IPS DF 4.7 (cell line): Measurements from ENCODE around the gene GAS6.
A peak's percentile ranks its signal among the peaks of the same experiment; 100 is the strongest.
"Not testable (repeated sequence)": the region's sequence is repeated elsewhere in the genome, so short reads cannot be mapped to it uniquely, and the experiment has no call there.

Experiments used
- DNase-seq: peaks from one replicate; pipeline ENCODE4 v3.0.0-alpha.2; 2013; ENCODE audit warnings: low spot score; ENCODE audit errors: extremely low read depth

Gene GAS6

GRCh38 chr13:113863524-113864272 is at the start of gene GAS6:
Gene GAS6 (minus strand): TSS chr13:113864076. CDS start chr13:113863920, 156 bp downstream.
- no peak for DNase-seq

DNA sequence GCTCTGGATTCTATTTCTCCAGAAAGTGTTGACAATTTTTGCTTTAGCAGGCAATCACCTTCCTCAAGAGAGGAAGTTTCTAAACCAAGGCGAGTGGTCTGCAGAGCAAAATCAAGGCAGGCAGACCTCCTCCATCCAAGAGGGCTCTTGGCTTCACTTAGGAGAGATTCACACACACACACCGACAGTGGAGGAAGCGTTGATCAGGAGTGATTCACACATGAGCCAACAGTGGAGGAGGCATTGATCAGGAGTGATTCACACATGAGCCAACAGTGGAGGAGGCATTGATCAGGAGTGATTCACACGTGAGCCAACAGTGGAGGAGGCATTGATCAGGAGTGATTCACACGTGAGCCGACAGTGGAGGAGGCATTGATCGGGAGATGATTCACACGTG is 49.5 kb upstream of the GAS6 start:
- DNase-seq: not testable (repeated sequence)

DNA sequence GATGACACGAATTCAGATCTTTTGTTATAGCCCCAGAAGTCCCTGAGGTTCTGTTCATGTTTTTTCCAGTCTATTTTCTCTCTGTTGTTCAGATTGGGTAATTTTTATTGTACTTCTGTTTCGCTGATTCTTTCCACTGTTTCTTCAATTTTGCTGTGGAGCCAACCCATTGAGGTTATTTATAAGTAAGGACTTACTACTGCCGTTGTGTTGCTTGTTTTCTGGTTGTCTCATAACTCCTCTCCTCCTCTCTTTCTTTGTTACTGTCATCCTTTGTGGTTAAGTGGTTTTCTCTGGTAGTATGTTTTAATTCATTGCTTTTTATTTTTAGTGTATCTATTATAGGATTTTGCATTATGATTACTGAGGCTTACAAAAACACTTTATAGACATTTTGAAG is 48.7 kb upstream of the GAS6 start:
- DNase-seq: no peak

DNA sequence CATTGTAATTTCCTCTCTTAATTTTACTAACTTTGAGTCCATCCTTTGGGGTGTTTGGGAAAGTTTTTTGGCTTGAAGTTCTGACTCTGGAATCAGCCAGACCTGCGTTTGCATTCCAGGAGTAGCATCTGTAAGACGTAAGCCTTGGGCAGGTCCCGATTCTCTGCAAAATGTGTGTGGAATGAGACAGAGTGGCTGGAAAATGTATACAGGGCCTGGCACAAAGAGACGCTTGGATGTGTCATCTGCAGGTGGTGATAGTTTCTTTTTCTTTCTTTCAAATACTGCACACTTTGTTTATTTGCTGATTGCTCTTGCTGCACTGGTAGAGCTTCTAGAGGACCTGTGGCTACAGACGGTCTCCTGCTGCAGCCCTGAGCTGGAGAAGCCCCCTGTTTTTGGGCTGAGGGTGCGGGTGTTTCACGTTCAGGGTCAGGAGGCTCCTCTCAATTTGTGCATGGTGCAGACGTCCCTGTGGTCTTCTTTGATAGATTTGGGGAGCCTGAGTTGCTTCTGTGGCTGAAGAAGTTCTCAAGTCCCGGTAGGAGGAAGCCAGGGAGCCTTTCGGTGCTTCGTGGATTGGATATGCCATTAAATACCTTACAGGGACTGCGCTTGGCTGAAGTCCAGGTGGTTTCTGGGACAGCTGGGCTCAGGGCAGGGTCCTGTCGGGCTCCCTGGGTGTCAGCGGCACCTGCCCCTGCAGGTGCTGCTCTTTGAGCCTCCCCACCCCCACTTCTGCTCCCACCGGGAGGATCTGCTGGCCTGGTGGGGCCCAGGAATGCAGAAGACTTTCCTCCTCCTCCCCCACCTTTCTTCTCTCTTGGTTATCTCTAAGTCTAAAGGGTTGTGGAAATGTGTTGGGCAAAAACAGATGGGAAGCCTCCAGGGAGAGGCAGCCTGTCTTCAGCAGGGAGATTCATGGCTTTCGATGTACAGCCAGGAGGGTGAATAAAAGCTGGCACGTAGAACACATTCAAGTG is 44.0 kb upstream of the GAS6 start:
- DNase-seq: no peak

- no peak for DNase-seq
Measured at GRCh38 chr13:113906571-113906970, 42.7 kb upstream of the GAS6 start.

GRCh38 chr13:113905942-113906341 is 42.1 kb upstream of the GAS6 start:
- no peak for DNase-seq

DNA sequence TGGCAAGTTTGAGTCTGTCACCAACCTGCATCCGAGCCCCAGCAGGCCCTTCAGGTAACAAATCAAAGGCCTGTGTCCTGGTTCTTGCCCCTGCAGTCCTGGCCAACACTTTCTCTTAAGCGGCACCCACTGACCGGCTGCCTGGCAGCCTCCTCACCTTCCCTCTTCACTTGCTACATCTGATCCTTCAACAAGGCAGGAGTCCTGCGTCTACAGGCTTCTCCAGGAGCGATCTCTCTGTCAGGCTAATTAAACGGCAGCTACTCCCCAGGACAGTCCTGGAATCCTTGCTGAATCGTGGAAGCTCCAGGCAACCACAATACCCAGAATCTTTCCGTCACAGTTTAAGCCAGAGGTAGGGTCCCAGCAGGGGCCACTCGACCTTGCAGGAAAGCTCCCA is 41.1 kb upstream of the GAS6 start:
- no peak for DNase-seq

DNA sequence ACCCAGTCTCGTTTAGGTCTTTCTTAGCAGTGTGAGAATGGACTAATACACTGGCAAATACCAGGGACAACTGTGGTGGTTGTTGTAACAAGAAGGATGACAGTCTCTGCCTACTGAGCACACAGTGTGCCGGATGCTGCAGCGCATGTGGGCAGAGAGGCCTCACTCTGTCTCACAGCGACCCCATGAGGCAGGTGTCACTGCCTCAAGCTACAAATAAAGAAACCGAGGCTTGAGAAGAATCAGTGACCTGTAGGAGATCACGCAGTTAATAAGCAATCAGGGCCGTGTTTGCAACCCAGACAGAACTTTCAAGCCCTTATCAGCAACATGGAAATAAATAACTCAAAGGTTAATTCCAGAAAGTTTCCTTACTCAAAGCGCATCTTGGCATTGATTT is 40.5 kb upstream of the GAS6 start:
- peak; percentile 16 for DNase-seq

DNA sequence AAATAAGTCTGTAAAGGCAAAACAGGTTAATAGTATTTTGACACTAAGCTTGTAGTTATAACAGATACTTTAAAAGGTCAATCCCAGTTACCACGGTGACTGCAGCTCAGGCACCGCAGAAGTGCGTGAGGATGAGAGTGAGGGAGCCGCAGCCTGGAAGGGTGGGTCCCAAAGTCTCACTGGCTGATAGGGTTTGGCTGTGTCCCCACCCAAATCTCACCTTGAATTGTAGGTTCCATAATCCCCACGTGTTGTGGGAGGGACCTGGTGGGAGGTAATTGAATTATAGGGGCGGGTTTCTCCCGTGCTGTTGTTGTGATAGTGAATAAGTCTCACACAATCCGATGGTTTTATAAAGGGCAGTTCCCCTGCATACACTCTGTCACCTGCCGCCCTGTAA is 40.0 kb upstream of the GAS6 start:
- DNase-seq: no peak

GRCh38 chr13:113902986-113903775 is 39.3 kb upstream of the GAS6 start:
- no peak for DNase-seq

- DNase-seq: no peak
Measured at GRCh38 chr13:113902481-113902880, 38.6 kb upstream of the GAS6 start.

DNA sequence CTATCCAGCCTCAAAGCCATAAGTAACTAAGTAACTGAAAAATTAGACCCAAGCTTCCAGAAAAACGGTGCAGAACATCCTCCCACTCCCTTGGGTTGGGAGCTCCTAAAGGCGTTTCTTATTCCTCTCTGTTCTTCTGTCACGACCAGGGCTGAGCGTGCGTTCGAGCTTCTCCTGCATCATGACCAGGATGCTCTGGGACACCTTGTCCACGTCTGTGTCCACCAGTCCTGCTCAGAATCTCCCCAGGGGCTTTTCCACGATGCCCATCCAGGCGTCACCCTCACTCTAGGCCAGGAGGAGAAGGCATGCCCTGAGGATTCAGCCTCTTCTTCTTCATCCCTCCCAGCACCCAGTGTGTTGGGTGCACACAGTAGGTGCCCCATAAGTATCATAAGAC is 37.8 kb upstream of the GAS6 start:
- no peak for DNase-seq

DNA sequence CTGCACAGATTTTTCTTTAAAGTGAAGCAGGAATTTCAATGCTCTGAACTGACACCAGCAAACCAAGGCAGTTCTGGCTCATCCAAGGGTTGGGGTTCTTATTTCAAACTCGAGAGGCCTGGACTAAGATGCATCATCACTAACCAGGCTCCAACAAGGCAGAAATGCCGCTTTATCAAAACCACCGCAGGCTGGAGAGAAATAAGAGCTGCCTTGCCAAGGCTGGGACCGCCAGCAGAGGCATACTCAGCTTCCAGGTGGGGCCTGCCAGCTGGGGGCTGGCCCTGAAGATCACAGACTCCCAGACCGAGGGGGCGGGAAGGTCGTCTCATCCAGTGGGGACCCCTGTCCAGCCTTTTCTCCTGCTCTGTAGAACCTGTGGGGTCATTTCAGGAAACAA is 37.4 kb upstream of the GAS6 start:
- DNase-seq: no peak

GRCh38 chr13:113900646-113901045 is 36.8 kb upstream of the GAS6 start:
- DNase-seq: no peak

GRCh38 chr13:113898391-113898790 is 34.5 kb upstream of the GAS6 start:
- no peak for DNase-seq

- no peak for DNase-seq
Measured at GRCh38 chr13:113897966-113898365, 34.1 kb upstream of the GAS6 start.

DNA sequence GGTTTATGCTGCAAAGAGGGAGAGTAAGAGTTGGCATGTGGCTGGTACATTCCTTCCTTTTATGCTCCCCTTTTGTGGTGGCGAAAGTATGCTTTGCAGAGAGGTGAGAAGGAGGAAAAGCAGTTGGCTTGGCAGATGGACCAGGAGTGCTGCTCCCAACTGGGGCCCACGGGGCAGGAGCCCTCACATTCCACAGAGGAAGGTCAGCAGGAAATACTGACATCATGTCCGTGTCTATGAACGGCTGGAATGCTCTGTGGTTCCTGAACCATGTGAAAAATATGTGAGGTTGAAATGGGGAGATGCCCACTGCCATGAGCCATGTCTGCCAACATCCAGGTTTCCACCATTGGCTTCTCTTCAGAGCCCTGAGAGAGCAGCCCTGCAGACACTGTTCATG is 33.3 kb upstream of the GAS6 start:
- no peak for DNase-seq

- no peak for DNase-seq
Measured at GRCh38 chr13:113895436-113895835, 31.6 kb upstream of the GAS6 start.

DNA sequence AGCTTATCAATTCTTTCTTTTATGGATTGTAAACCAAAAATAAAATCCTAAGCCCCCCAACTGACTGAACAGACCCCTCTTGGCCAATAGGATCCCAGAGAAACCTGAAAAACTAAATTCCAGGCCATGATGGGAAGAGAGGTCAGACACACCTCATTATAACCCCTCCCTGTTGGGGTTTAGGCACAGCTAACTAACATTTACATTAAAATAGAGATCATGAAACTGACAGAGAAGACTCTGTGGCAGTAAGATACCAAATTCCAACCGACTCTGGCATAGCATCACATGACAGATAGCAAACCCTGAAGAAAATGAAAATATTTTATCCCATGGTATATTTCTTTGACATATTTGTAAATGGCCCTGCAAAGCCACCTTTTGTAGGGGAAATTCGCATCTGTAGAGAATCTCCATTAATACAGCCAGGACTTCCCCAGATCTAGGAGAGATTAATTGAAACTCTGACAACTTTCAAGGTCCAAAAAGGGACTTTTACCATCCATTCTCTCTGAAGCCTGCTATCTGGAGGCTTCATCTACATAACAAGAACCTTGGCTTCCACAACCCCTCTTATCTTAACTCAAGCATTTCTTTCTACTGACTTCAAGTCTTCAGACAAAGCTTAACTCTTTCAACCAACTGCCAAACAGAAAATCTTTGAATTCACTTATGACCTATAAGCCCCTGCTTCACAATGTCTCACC is 27.1 kb upstream of the GAS6 start:
- DNase-seq: no peak

DNA sequence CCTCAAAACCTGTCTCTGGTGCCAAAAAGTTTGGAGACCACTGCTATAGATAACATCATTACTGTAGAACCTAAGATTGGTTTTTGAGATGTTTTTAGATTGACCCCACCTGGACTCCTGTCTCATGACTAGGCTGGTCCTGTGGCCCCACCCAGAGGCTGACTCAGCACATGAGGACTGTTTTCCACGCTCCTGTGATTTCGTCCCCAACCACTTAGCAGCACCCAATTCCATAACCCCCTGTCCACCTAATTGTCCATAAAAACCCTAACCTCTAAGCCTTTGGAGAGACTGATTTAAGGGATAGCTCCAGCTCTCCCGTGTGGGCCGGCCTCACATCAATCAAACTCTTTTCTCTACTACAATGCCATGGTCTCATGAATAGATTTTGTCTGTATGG is 25.6 kb upstream of the GAS6 start:
- no peak for DNase-seq

DNA sequence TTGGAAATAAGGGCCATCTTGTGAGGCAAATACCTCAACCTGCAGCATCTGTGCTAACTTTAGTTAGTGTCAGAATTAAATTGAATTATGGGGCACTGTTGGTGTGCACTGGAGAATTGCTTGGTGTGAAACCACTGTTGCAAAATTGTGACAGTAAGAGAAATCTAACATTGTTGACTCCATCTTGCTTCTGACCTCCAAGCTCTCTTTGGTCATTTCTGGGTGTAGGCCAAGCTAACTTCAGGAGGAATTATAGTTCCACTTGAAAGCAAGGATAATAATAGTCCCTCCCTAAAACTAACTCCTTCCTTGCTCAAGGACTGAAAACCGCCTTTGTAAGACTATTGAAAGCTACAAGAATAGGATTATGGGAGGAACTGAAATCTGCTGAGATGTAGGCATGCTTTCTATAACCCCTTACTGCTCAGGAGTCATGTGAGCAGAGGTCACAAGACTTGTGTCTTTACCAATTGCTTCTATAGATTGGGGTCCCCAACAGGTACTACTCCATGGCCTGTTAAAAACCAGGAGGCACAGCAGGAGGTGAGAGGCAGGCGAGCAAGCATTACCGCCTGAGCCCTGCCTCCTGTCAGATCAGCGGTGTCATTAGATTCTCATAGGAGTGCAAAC is 24.9 kb upstream of the GAS6 start:
- no peak for DNase-seq
